GM12892 (cell line): ENCODE measurements around the gene CC2D1B.

Experiments
- POLR2A ChIP-seq: IDR thresholded peaks from 2 replicates; pipeline ENCODE4 v1.6.1; 2011; ENCODE audit warnings: low read depth, low read length, control low read depth
- POLR2AphosphoS5 ChIP-seq: IDR thresholded peaks from 2 replicates; pipeline ENCODE4 v1.6.1; 2011; ENCODE audit warnings: low read depth, low read length, control low read depth
- TAF1 ChIP-seq: IDR thresholded peaks from 2 replicates; pipeline ENCODE4 v1.6.1; 2011; ENCODE audit warnings: low read depth, mild to moderate bottlenecking, control low read depth, low read length, borderline replicate concordance

- TF ChIP-seq POLR2A (no peak), POLR2AphosphoS5 (no peak), TAF1 (no peak)
Measured at GRCh38 chr1:52359676-52360594, 6.1 kb downstream of the CC2D1B start.
